ENCODE data around the gene CFAP45. TPM values are rescaled to one million over a fixed set of nuclear protein-coding genes. Genes with fewer than 3 reads are reported as not detected.

Gene CFAP45
- total RNA-seq, 5 donors from 2014 or later (not counting 1 experiment from before 2014, with no cell fraction given), result 1.2 to 4.7 (median 1.5) TPM

DNA sequence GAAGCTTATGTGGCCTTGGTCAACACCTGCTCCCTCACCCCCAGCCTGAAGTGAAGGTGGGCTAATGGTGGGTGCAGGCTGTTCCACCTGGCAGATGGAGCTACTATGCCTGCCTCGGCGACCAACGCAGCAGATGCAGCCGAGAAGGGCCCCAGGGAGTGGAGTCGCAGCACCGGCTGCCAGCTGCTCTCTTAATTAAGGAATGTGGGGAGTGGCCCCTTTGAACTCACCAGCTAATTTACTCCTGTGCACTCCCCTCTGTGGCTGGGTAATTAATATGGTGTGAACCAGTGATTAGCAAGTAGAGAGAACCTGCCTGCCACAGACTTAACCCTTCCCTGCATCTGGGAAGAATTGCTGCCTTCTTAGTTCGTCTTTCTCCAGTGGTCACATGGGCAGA lies 76.6 kb downstream of the CFAP45 start:
- peaks cover 40 to 46% (median 40%) of the 10 kb centered on the region in 3 donors for H3K4me1 Mint-ChIP-seq
- no peaks in the 10 kb centered on the region for H3K9me3 ChIP-seq
- ChIA-PET POLR2A (interaction anchor here in 1 of 2 donors (0.7 kb wide), 1 partner anchor 1655 kb away, joined by 3 read pairs; no protein-coding TSS in a partner anchor), CTCF (no interaction called here)
- H3K27me3 ChIP-seq (replicated peaks in 1 of 2; ENCODE audit: control insufficient read depth in 2 of 2, extremely low read depth in 1 of 2, insufficient read depth in 2 of 2, low read length in 1 of 2), result peaks cover 0 to 3% of the 10 kb centered on the region in 2 experiments
- no peak for DNase-seq
- H3K4me3 ChIP-seq (ENCODE audit: control insufficient read depth in 1 of 2, extremely low read depth in 1 of 2, low read length in 1 of 2), result no peak overlapping the region
- H3K4me1 ChIP-seq (ENCODE audit: control insufficient read depth in 1 of 2, extremely low read depth in 1 of 2, insufficient read depth in 2 of 2, low read length in 2 of 2), result peaks cover 20 to 68% of the 10 kb centered on the region in 2 experiments
- WGBS (ENCODE audit: insufficient coverage), result no CpG with 5 or more reads among the region's 7 CpGs
- no peaks in the 10 kb centered on the region for H3K36me3 Mint-ChIP-seq
- H3K27me3 Mint-ChIP-seq, result no peaks in the 10 kb centered on the region
- ATAC-seq (replicated peaks in 1 of 4), result no peak
- H3K9me3 Mint-ChIP-seq, result peaks cover 0 to 5% (median 3%) of the 10 kb centered on the region in 3 donors
- H3K27ac ChIP-seq (ENCODE audit: low read length), result no peak overlapping the region
- H3K36me3 ChIP-seq (ENCODE audit: control insufficient read depth in 2 of 2, extremely low read depth in 1 of 2, insufficient read depth in 1 of 2, low read length in 1 of 2), result no peaks in the 10 kb centered on the region
- no peak overlapping the region for H3K27ac Mint-ChIP-seq
- H3K4me3 Mint-ChIP-seq, result no peak overlapping the region

Other genes starting within 250 kb of the CFAP45 start
- gene CRP, start 185.6 kb downstream of the CFAP45 start, total RNA-seq, result 1 to 10 TPM in 2 of 5 donors, under 1 TPM in 1, not detected in 2; 0.73 to 2.1 (median 1.7) TPM
- gene DUSP23, start 119.2 kb downstream of the CFAP45 start, total RNA-seq, result 10 to 100 TPM in 4 of 5 donors, 1 to 10 TPM in 1; 8.8 to 17.1 (median 14.3) TPM
- gene FCRL6, start 97.8 kb downstream of the CFAP45 start, total RNA-seq, result 10 to 100 TPM in 2 of 5 donors, 1 to 10 TPM in 3; 1.2 to 43.3 (median 5.8) TPM
- gene SLAMF8, start 73.3 kb downstream of the CFAP45 start, total RNA-seq, result 1 to 10 TPM in 1 of 5 donors, under 1 TPM in 3, not detected in 1; 0.41 to 1.0 (median 0.69) TPM
- not detected for gene VSIG8, start 37.5 kb downstream of the CFAP45 start, total RNA-seq
- gene TAGLN2, start 25.3 kb upstream of the CFAP45 start, total RNA-seq, result 100 to 1,000 TPM; 210 to 372 (median 245) TPM
- gene IGSF9, start 45.4 kb upstream of the CFAP45 start, total RNA-seq, result under 1 TPM in 3 of 5 donors, not detected in 2; 0.06 to 0.16 (median 0.12) TPM
- not detected for gene SLAMF9, start 54.1 kb upstream of the CFAP45 start, total RNA-seq
- gene PIGM, start 131.8 kb upstream of the CFAP45 start, total RNA-seq, result 1 to 10 TPM; 3.2 to 9.7 (median 8.4) TPM
- under 1 TPM in 1 of 5 donors, not detected in 4; 0.22 TPM for gene KCNJ10, start 170.0 kb upstream of the CFAP45 start, total RNA-seq
- gene KCNJ9, start 181.4 kb upstream of the CFAP45 start, total RNA-seq, result not detected
- 10 to 100 TPM; 41.8 to 71.5 (median 62.2) TPM for gene IGSF8, start 198.5 kb upstream of the CFAP45 start, total RNA-seq
- under 1 TPM in 2 of 5 donors, not detected in 3; 0.10 to 0.26 TPM for gene ATP1A2, start 215.6 kb upstream of the CFAP45 start, total RNA-seq

Data from T-cell (primary cell).